K562 (cell line): ENCODE data around the gene GATA5. TPM values are rescaled to one million over a fixed set of nuclear protein-coding genes. Genes with fewer than 3 reads are reported as not detected.

Experiments
- CBFA2T2 ChIP-seq: fragments of 450-650 bp; conservative IDR thresholded peaks from 2 replicates; pipeline ENCODE4 v1.6.1; 2017; ENCODE audit warnings: mild to moderate bottlenecking
- CBFA2T3 ChIP-seq: fragments of 450-650 bp; IDR thresholded peaks from 2 replicates; pipeline ENCODE4 v1.6.1; 2017
- CHD7 ChIP-seq: fragments of 200-600 bp; sonication (generic); IDR thresholded peaks from one replicate; pipeline ENCODE4 v1.6.1; 2012; ENCODE audit warnings: mild to moderate bottlenecking, low read depth, low read length, inconsistent platforms
- KDM5B ChIP-seq: fragments of 200-600 bp; sonication (generic); IDR thresholded peaks from 2 replicates; pipeline ENCODE4 v1.6.1; 2012; ENCODE audit warnings: low read depth, mild to moderate bottlenecking, moderate library complexity, low read length, control low read depth, inconsistent platforms; ENCODE audit not compliant: insufficient replicate concordance
- MNT ChIP-seq, 2 experiments: fragments of 450-650 bp; conservative IDR thresholded peaks; 2 replicates each; pipeline ENCODE4 v1.6.1; 2017; ENCODE audit warnings: mild to moderate bottlenecking in 2 of 2, moderate library complexity in 2 of 2
- POU5F1 ChIP-seq: fragments of 150-350 bp; IDR thresholded peaks from 2 replicates; pipeline ENCODE4 v1.6.1; 2014; ENCODE audit warnings: borderline replicate concordance, low read length, low read depth, mild to moderate bottlenecking; ENCODE audit not compliant: partially characterized antibody
- PURB ChIP-seq: sonication (generic); formaldehyde crosslinking; IDR thresholded peaks from 2 replicates; pipeline ENCODE4 v1.9.0; 2021; ENCODE audit warnings: low read depth, mild to moderate bottlenecking, missing genetic modification reagents
- TCF3 ChIP-seq: sonication (generic); formaldehyde crosslinking; IDR thresholded peaks from 2 replicates; pipeline ENCODE4 v1.4.0; 2020; ENCODE audit warnings: mild to moderate bottlenecking, missing genetic modification reagents
- ZBTB43 ChIP-seq: sonication (generic); formaldehyde crosslinking; IDR thresholded peaks from 2 replicates; pipeline ENCODE4 v1.8.0; 2023; ENCODE audit warnings: mild to moderate bottlenecking, missing genetic modification reagents
- ZNF133 ChIP-seq: fragments of 250-450 bp; sonication (Bioruptor Pico); IDR thresholded peaks from 2 replicates; pipeline ENCODE4 v1.4.0; 2020; ENCODE audit warnings: mild to moderate bottlenecking
- ZNF239 ChIP-seq: fragments of 250-450 bp; sonication (Bioruptor Pico); IDR thresholded peaks from 2 replicates; pipeline ENCODE4 v1.4.0; 2020; ENCODE audit warnings: mild to moderate bottlenecking
- polyA plus RNA-seq, 8 experiments: library from polyadenylated mRNA; depleted of rRNA in 4 of 8; stranded (reverse) in 5 of 8; unstranded in 3 of 8; fragments of >200 nt; fragmentation: Nextera tagmentation in 2 of 8; fragmentation: Illumina TruSeq in 1 of 8; extraction: Ambion mirVana in 2 of 8; extraction: Trizol in 1 of 8; gene quantifications; 2 replicates each; pipeline versions ENCODE4 v1.2.1 to v1.2.3, GENCODE V29; 2011 to 2014; ENCODE audit warnings: inconsistent platforms in 1 of 8, missing spikeins in 1 of 8
- total RNA-seq, 7 experiments: library from RNA; depleted of rRNA in 6 of 7; stranded (reverse); fragments of >200 nt in 6 of 7; fragmentation: Illumina TruSeq in 2 of 7; extraction: Trizol in 2 of 7; gene quantifications; 2 replicates each; pipeline versions ENCODE4 v1.2.1 to v1.2.3, GENCODE V29; 2011 to 2021; ENCODE audit warnings: low replicate concordance in 1 of 7

GATA5 gene
- total and polyA plus RNA-seq, 9 of the 15 experiments (the other 6 are each of a cell fraction or from before 2014, with no cell fraction given): 0.09 to 0.57 (median 0.20) TPM; not detected in 3

- no peak for TF ChIP-seq CHD7
- no peak for TF ChIP-seq MNT (conservative IDR thresholded peaks at IDR 0.05)
- TF ChIP-seq ZNF133 (CRISPR knock-in tag): no peak
- peak; percentile 34; the same call in 1 of the 2 replicates for TF ChIP-seq CBFA2T2
- no peak for TF ChIP-seq ZNF239
- no peak for TF ChIP-seq KDM5B
- TF ChIP-seq PURB (CRISPR knock-in tag): no peak
- peak; percentile 64 for TF ChIP-seq CBFA2T3
- TF ChIP-seq TCF3 (CRISPR knock-in tag): peak; percentile 61
- no peak for TF ChIP-seq ZBTB43 (CRISPR knock-in tag)
- no peak for TF ChIP-seq POU5F1
Measured at GRCh38 chr20:62418709-62419487, 56.9 kb downstream of the GATA5 start (continued).
